ENCODE results near the gene DMGDH.
A peak's percentile ranks its signal among the peaks of the same experiment; 100 is the strongest.

GRCh38 chr5:78979117-78979742 is 90.2 kb downstream of the DMGDH start:
- TF ChIP-seq, protein P1, sequence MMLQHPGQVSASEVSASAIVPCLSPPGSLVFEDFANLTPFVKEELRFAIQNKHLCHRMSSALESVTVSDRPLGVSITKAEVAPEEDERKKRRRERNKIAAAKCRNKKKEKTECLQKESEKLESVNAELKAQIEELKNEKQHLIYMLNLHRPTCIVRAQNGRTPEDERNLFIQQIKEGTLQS (IDR thresholded peaks at IDR 0.05): no peak
- TF ChIP-seq TAF1 (conservative IDR thresholded peaks at IDR 0.05) (no peak), GABPA (IDR thresholded peaks at IDR 0.05 in 1 of 2, conservative IDR thresholded peaks at IDR 0.05 in 1 of 2) (no peak), RAD21 (IDR thresholded peaks at IDR 0.05) (no peak), HNF4A (conservative IDR thresholded peaks at IDR 0.05) (peak in 1 of 2 donors; percentile 36), RXRA (IDR thresholded peaks at IDR 0.05) (no peak), SP1 (IDR thresholded peaks at IDR 0.05) (peak; percentile 9)
- TF ChIP-seq, protein P2, sequence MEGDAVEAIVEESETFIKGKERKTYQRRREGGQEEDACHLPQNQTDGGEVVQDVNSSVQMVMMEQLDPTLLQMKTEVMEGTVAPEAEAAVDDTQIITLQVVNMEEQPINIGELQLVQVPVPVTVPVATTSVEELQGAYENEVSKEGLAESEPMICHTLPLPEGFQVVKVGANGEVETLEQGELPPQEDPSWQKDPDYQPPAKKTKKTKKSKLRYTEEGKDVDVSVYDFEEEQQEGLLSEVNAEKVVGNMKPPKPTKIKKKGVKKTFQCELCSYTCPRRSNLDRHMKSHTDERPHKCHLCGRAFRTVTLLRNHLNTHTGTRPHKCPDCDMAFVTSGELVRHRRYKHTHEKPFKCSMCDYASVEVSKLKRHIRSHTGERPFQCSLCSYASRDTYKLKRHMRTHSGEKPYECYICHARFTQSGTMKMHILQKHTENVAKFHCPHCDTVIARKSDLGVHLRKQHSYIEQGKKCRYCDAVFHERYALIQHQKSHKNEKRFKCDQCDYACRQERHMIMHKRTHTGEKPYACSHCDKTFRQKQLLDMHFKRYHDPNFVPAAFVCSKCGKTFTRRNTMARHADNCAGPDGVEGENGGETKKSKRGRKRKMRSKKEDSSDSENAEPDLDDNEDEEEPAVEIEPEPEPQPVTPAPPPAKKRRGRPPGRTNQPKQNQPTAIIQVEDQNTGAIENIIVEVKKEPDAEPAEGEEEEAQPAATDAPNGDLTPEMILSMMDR (IDR thresholded peaks at IDR 0.05; ENCODE audit: low read depth, low read length, missing input control): no peak
- TF ChIP-seq, protein P3, sequence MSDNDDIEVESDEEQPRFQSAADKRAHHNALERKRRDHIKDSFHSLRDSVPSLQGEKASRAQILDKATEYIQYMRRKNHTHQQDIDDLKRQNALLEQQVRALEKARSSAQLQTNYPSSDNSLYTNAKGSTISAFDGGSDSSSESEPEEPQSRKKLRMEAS (IDR thresholded peaks at IDR 0.05): no peak
- TF ChIP-seq, protein P4, sequence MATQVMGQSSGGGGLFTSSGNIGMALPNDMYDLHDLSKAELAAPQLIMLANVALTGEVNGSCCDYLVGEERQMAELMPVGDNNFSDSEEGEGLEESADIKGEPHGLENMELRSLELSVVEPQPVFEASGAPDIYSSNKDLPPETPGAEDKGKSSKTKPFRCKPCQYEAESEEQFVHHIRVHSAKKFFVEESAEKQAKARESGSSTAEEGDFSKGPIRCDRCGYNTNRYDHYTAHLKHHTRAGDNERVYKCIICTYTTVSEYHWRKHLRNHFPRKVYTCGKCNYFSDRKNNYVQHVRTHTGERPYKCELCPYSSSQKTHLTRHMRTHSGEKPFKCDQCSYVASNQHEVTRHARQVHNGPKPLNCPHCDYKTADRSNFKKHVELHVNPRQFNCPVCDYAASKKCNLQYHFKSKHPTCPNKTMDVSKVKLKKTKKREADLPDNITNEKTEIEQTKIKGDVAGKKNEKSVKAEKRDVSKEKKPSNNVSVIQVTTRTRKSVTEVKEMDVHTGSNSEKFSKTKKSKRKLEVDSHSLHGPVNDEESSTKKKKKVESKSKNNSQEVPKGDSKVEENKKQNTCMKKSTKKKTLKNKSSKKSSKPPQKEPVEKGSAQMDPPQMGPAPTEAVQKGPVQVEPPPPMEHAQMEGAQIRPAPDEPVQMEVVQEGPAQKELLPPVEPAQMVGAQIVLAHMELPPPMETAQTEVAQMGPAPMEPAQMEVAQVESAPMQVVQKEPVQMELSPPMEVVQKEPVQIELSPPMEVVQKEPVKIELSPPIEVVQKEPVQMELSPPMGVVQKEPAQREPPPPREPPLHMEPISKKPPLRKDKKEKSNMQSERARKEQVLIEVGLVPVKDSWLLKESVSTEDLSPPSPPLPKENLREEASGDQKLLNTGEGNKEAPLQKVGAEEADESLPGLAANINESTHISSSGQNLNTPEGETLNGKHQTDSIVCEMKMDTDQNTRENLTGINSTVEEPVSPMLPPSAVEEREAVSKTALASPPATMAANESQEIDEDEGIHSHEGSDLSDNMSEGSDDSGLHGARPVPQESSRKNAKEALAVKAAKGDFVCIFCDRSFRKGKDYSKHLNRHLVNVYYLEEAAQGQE (IDR thresholded peaks at IDR 0.05): no peak
